ENCODE results near the gene NT5DC1. TPM values are rescaled to one million over a fixed set of nuclear protein-coding genes. Genes with fewer than 3 reads are reported as not detected.

The NT5DC1 gene
- total RNA-seq, 2 experiments from 2014 or later = 20.5 to 58.8 TPM

GRCh38 chr6:116144605-116145004 is 44.0 kb downstream of the NT5DC1 start:
- no peaks in the 10 kb centered on the region for H3K79me2 ChIP-seq (ENCODE audit: insufficient read depth, low read depth, low read length)
- no peak overlapping the region for H2AFZ ChIP-seq (ENCODE audit: low read length)
- no peaks in the 10 kb centered on the region for H3K9me3 ChIP-seq (ENCODE audit: low read length)
- H3K36me3 ChIP-seq (ENCODE audit: insufficient read depth, low read length) = no peaks in the 10 kb centered on the region
- CTCF ChIA-PET (ENCODE audit: unreplicated experiment) = no interaction called here
- POLR2A ChIA-PET = interaction anchor here (0.7 to 0.9 kb wide), 2 partner anchors 17 to 378 kb away, joined by 3 read pairs; no protein-coding TSS in a partner anchor
- intact Hi-C loops (cut with micrococcal nuclease; ENCODE audit: unreplicated experiment) = no loop called here
- H3K4me1 ChIP-seq (ENCODE audit: insufficient read depth, low read length, poor library complexity, severe bottlenecking) = no peaks in the 10 kb centered on the region
- no peak for TF ChIP-seq CTCF (conservative IDR thresholded peaks at IDR 0.05; ENCODE audit: low read length)
- no peak for TF ChIP-seq EZH2phosphoT487 (IDR thresholded peaks at IDR 0.05; ENCODE audit: borderline replicate concordance, low read depth, low read length)
- H3K9me2 ChIP-seq (ENCODE audit: insufficient read depth, low read length) = no peaks in the 10 kb centered on the region
- H3K4me2 ChIP-seq (ENCODE audit: low read length) = no peak overlapping the region
- no TSS peak for BruUV-seq (replicated peaks)
- H3K27ac ChIP-seq (ENCODE audit: low read depth, low read length, poor library complexity, severe bottlenecking) = no peak overlapping the region
- no peak overlapping the region for H3K4me3 ChIP-seq (ENCODE audit: low read depth, low read length, poor library complexity, severe bottlenecking)
- no peak for DNase-seq (ENCODE audit: low spot score)
- H4K20me1 ChIP-seq (ENCODE audit: insufficient read depth, low read length) = no peaks in the 10 kb centered on the region

DNA sequence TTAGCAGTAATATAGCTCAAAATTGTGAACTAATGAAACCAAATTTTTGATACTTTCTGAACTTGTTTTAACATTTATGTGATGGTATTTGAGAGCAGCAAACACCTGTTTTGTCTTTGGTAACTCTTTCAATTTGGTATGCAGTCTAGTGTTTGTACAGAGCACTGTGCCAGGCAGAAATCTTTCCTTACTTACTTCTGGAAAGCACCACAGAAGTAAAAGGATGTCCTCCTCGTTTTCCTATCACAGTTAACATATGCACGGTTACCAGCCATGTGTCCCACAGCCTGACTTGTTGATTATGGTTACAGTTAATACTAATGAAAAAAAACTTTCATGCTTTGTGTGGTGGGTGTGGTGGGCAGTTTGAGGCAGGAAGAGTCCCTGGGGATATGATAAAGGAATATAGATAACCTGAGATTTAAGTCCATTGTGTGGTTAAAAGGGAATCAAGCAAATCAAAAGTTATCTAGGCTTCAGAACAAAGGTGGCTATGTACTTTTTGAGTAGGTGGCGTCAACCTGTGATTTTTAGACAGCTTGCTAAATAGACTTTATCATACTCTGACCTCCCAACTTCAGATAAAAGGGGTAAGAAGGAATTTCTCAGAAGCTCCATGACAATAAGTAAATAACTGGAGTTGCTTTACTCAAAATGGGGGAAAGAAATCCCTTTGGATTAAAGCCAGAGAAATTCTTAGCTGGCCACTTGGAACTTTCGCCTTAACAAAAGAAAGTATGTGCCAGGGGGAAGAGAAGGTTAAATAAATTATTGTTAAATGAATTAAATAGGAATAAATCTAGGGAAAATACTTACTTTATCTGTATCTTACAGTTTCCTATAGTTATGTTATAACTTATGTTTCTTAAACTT is 45.4 kb downstream of the NT5DC1 start:
- Histone ChIP-seq H3K4me1 (ENCODE audit: insufficient read depth, low read length, poor library complexity, severe bottlenecking) (no peaks in the 10 kb centered on the region), H3K27ac (ENCODE audit: low read depth, low read length, poor library complexity, severe bottlenecking) (no peak overlapping the region), H4K20me1 (ENCODE audit: insufficient read depth, low read length) (no peaks in the 10 kb centered on the region), H3K4me3 (ENCODE audit: low read depth, low read length, poor library complexity, severe bottlenecking) (no peak overlapping the region), H3K9me3 (ENCODE audit: low read length) (no peaks in the 10 kb centered on the region), H2AFZ (ENCODE audit: low read length) (no peak overlapping the region), H3K4me2 (ENCODE audit: low read length) (no peak overlapping the region), H3K9me2 (ENCODE audit: insufficient read depth, low read length) (no peaks in the 10 kb centered on the region), H3K36me3 (ENCODE audit: insufficient read depth, low read length) (no peaks in the 10 kb centered on the region), H3K79me2 (ENCODE audit: insufficient read depth, low read depth, low read length) (no peaks in the 10 kb centered on the region)
- ChIA-PET POLR2A (no interaction called here), CTCF (ENCODE audit: unreplicated experiment) (no interaction called here)
- no peak for DNase-seq (ENCODE audit: low spot score)
- TF ChIP-seq CTCF (conservative IDR thresholded peaks at IDR 0.05; ENCODE audit: low read length) (no peak), EZH2phosphoT487 (IDR thresholded peaks at IDR 0.05; ENCODE audit: borderline replicate concordance, low read depth, low read length) (no peak)
- intact Hi-C loops (cut with micrococcal nuclease; ENCODE audit: unreplicated experiment) = no loop called here
- no TSS peak for BruUV-seq (replicated peaks)

DNA sequence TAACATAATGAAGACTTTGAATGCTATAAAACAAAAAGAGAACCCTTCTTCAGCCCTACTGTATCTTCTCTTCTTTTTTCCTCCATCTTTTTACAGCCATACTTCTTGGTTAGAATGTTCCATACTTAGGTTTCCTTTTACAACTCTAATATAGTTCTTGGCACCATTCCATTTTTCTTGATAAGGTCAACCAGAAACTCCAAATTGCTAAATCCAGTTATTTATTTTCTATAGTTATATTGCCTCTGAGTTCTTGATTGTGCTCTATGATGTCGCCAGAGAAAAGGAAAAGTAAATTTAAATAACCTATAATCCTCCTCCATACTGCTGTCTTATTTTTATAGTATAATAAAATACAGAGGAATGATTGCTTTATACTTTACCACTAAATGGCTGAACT is 52.0 kb downstream of the NT5DC1 start:
- TF ChIP-seq EZH2phosphoT487 (IDR thresholded peaks at IDR 0.05; ENCODE audit: borderline replicate concordance, low read depth, low read length) (no peak), CTCF (conservative IDR thresholded peaks at IDR 0.05; ENCODE audit: low read length) (no peak)
- intact Hi-C loops (cut with micrococcal nuclease; ENCODE audit: unreplicated experiment) = no loop called here
- no TSS peak for BruUV-seq (replicated peaks)
- Histone ChIP-seq H3K9me3 (ENCODE audit: low read length) (no peaks in the 10 kb centered on the region), H3K27ac (ENCODE audit: low read depth, low read length, poor library complexity, severe bottlenecking) (no peak overlapping the region), H3K4me2 (ENCODE audit: low read length) (no peak overlapping the region), H3K79me2 (ENCODE audit: insufficient read depth, low read depth, low read length) (no peaks in the 10 kb centered on the region), H3K9me2 (ENCODE audit: insufficient read depth, low read length) (no peaks in the 10 kb centered on the region), H2AFZ (ENCODE audit: low read length) (no peak overlapping the region), H4K20me1 (ENCODE audit: insufficient read depth, low read length) (no peaks in the 10 kb centered on the region), H3K4me3 (ENCODE audit: low read depth, low read length, poor library complexity, severe bottlenecking) (no peak overlapping the region), H3K36me3 (ENCODE audit: insufficient read depth, low read length) (no peaks in the 10 kb centered on the region), H3K4me1 (ENCODE audit: insufficient read depth, low read length, poor library complexity, severe bottlenecking) (no peaks in the 10 kb centered on the region)
- ChIA-PET CTCF (ENCODE audit: unreplicated experiment) (no interaction called here), POLR2A (interaction anchor here (0.7 to 1.2 kb wide), 3 partner anchors 18 to 49 kb away, joined by 3 read pairs; no protein-coding TSS in a partner anchor)
- DNase-seq (ENCODE audit: low spot score) = no peak
